HepG2 (cell line): Measurements from ENCODE around the gene ARHGAP5. TPM values are rescaled to one million over a fixed set of nuclear protein-coding genes. Genes with fewer than 3 reads are reported as not detected.

Experiments
- HNRNPH1 ChIP-seq: fragments of 200-400 bp; formaldehyde crosslinking; optimal IDR thresholded peaks from 2 replicates; pipeline ENCODE3; 2017; ENCODE audit warnings: mild to moderate bottlenecking, low read depth, low read length
- HNRNPL ChIP-seq: fragments of 200-400 bp; formaldehyde crosslinking; IDR thresholded peaks from 2 replicates; pipeline ENCODE4 v1.6.1; 2017; ENCODE audit warnings: mild to moderate bottlenecking, low read depth, low read length
- HNRNPLL ChIP-seq: fragments of 200-400 bp; formaldehyde crosslinking; IDR thresholded peaks from 2 replicates; pipeline ENCODE4 v1.6.1; 2017; ENCODE audit warnings: mild to moderate bottlenecking, low read depth, low read length; ENCODE audit not compliant: poor library complexity, severe bottlenecking
- KAT2B ChIP-seq: fragments of 150-350 bp; IDR thresholded peaks from 2 replicates; pipeline ENCODE4 v1.6.1; 2014; ENCODE audit warnings: low read depth, low read length, borderline replicate concordance
- MED8 ChIP-seq: sonication (generic); formaldehyde crosslinking; IDR thresholded peaks from 2 replicates; pipeline ENCODE4 v1.8.1; 2023; ENCODE audit warnings: mild to moderate bottlenecking, missing genetic modification reagents; ENCODE audit not compliant: insufficient replicate concordance
- MEF2D ChIP-seq: sonication (generic); formaldehyde crosslinking; IDR thresholded peaks from 2 replicates; pipeline ENCODE4 v1.5.1; 2020; ENCODE audit warnings: mild to moderate bottlenecking, missing genetic modification reagents
- NFIC ChIP-seq: IDR thresholded peaks from 2 replicates; pipeline ENCODE4 v1.6.1; 2012; ENCODE audit warnings: mild to moderate bottlenecking, low read length, inconsistent platforms
- NFYB ChIP-seq: sonication (generic); formaldehyde crosslinking; IDR thresholded peaks from 2 replicates; pipeline ENCODE4 v1.4.0; 2020; ENCODE audit warnings: missing genetic modification reagents
- NR2F1 ChIP-seq, 2 experiments: fragments of 450-650 bp in 1 of 2; formaldehyde crosslinking in 1 of 2; IDR thresholded peaks; 2 replicates each; pipeline versions ENCODE4 v1.5.0 to v1.6.1; 2016 to 2020; ENCODE audit warnings: mild to moderate bottlenecking in 1 of 2, missing compliant biosample characterization in 1 of 2, missing genetic modification reagents in 1 of 2, moderate library complexity in 1 of 2
- RNF2 ChIP-seq: fragments of 450-650 bp; conservative IDR thresholded peaks from 2 replicates; pipeline ENCODE4 v1.6.1; 2016; ENCODE audit warnings: low read depth
- THAP11 ChIP-seq: IDR thresholded peaks from 2 replicates; pipeline ENCODE4 v1.6.1; 2016; ENCODE audit warnings: missing biosample characterization, missing genetic modification reagents
- ZNF264 ChIP-seq: sonication (generic); formaldehyde crosslinking; IDR thresholded peaks from 2 replicates; pipeline ENCODE4 v1.4.0; 2020; ENCODE audit warnings: missing genetic modification reagents
- ZNF557 ChIP-seq: sonication (generic); formaldehyde crosslinking; IDR thresholded peaks from 2 replicates; pipeline ENCODE4 v1.4.0; 2020; ENCODE audit warnings: missing genetic modification reagents
- ZNF577 ChIP-seq: sonication (generic); formaldehyde crosslinking; IDR thresholded peaks from 2 replicates; pipeline ENCODE4 v1.4.0; 2020; ENCODE audit warnings: mild to moderate bottlenecking, low read depth, missing genetic modification reagents, borderline replicate concordance
- ZNF589 ChIP-seq: sonication (generic); formaldehyde crosslinking; conservative IDR thresholded peaks from 2 replicates; pipeline ENCODE4 v1.8.0; 2022; ENCODE audit warnings: mild to moderate bottlenecking, moderate library complexity, missing genetic modification reagents
- ZNF629 ChIP-seq: sonication (generic); formaldehyde crosslinking; conservative IDR thresholded peaks from 2 replicates; pipeline ENCODE4 v1.5.0; 2020; ENCODE audit warnings: missing genetic modification reagents
- ZNF7 ChIP-seq: IDR thresholded peaks from 2 replicates; pipeline ENCODE4 v1.6.1; 2016; ENCODE audit warnings: missing biosample characterization, missing genetic modification reagents
- ZNF792 ChIP-seq: IDR thresholded peaks from 2 replicates; pipeline ENCODE4 v1.6.1; 2016
- polyA plus RNA-seq, 8 experiments: library from polyadenylated mRNA; depleted of rRNA in 3 of 8; stranded (reverse) in 7 of 8; unstranded in 1 of 8; fragments of >200 nt; fragmentation: Illumina TruSeq in 4 of 8; extraction: Trizol in 4 of 8; gene quantifications; 2 replicates each; pipeline versions ENCODE4 v1.2.1 to v1.2.3, GENCODE V29; 2011 to 2016; ENCODE audit warnings: low read depth in 4 of 8, missing spikeins in 1 of 8, mixed read lengths in 1 of 8; ENCODE audit not compliant: insufficient read depth in 1 of 8
- total RNA-seq, 5 experiments: library from RNA; depleted of rRNA; stranded (reverse); fragments of >200 nt; fragmentation: Illumina TruSeq; extraction: Trizol; gene quantifications; 2 replicates each; pipeline ENCODE4 v1.2.3, GENCODE V29; 2016; ENCODE audit warnings: low read depth in 1 of 5
- TF ChIP-seq, protein P1 (sequence below): sonication (generic); formaldehyde crosslinking; conservative IDR thresholded peaks from 2 replicates; pipeline ENCODE4 v1.4.0; 2020; ENCODE audit warnings: missing genetic modification reagents
- TF ChIP-seq, protein P2 (sequence below): sonication (generic); formaldehyde crosslinking; IDR thresholded peaks from 2 replicates; pipeline ENCODE4 v1.5.0; 2020; ENCODE audit warnings: mild to moderate bottlenecking, missing genetic modification reagents, borderline replicate concordance
- TF ChIP-seq, protein P3 (sequence below): sonication (generic); formaldehyde crosslinking; IDR thresholded peaks from 2 replicates; pipeline ENCODE4 v1.4.0; 2020; ENCODE audit warnings: missing genetic modification reagents
- TF ChIP-seq, protein P4 (sequence below): sonication (generic); formaldehyde crosslinking; IDR thresholded peaks from 2 replicates; pipeline ENCODE4 v1.4.0; 2020; ENCODE audit warnings: missing genetic modification reagents
- TF ChIP-seq, protein P5 (sequence below): sonication (generic); formaldehyde crosslinking; IDR thresholded peaks from 2 replicates; pipeline ENCODE4 v1.8.0; 2022; ENCODE audit warnings: missing genetic modification reagents, mild to moderate bottlenecking, borderline replicate concordance

ARHGAP5 gene
- total and polyA plus RNA-seq, 2 of the 13 experiments (the other 11 are each of a cell fraction or from before 2014, with no cell fraction given): 33.7 to 144 TPM

DNA sequence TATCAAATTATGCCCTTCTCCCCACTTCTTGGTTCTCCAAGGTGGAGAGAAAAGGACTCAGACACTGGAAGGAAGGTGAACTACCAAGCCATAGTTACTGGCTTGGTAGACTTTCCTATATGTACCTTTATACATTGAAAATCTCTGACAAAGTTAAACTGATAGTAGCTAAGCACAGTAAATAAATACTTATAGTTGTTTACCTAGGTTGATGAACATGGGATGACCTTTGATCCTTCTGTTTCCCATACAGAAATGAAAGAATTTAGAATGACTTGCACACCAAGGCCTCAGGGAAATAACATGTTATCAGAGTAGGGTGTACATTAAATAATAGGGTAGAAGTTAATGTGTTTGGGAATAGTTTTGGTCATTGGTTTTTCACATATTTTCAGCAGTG, 6.7 kb downstream of the ARHGAP5 start (continued):
- TF ChIP-seq NR2F1 (CRISPR knock-in tag; IDR thresholded peaks at IDR 0.05) (peak; percentile 56 to 73; a peak in 3 of 4 replicates), MEF2D (CRISPR knock-in tag) (no peak), HNRNPL (no peak), HNRNPLL (no peak), THAP11 (CRISPR knock-in tag) (peak; percentile 43; the same call in 1 of the 2 replicates), ZNF264 (no peak), ZNF589 (CRISPR knock-in tag) (no peak), ZNF629 (CRISPR knock-in tag) (no peak), NFYB (CRISPR knock-in tag) (no peak), MED8 (CRISPR knock-in tag) (no peak), NFIC (no peak), ZNF577 (no peak), ZNF557 (CRISPR knock-in tag) (no peak), ZNF792 (CRISPR knock-in tag) (peak; percentile 79; the same call in 1 of the 2 replicates), RNF2 (no peak), KAT2B (no peak), ZNF7 (CRISPR knock-in tag) (no peak), HNRNPH1 (no peak)
- TF ChIP-seq, protein P1, sequence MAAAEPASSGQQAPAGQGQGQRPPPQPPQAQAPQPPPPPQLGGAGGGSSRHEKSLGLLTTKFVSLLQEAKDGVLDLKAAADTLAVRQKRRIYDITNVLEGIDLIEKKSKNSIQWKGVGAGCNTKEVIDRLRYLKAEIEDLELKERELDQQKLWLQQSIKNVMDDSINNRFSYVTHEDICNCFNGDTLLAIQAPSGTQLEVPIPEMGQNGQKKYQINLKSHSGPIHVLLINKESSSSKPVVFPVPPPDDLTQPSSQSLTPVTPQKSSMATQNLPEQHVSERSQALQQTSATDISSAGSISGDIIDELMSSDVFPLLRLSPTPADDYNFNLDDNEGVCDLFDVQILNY (CRISPR knock-in tag): no peak
- TF ChIP-seq, protein P2, sequence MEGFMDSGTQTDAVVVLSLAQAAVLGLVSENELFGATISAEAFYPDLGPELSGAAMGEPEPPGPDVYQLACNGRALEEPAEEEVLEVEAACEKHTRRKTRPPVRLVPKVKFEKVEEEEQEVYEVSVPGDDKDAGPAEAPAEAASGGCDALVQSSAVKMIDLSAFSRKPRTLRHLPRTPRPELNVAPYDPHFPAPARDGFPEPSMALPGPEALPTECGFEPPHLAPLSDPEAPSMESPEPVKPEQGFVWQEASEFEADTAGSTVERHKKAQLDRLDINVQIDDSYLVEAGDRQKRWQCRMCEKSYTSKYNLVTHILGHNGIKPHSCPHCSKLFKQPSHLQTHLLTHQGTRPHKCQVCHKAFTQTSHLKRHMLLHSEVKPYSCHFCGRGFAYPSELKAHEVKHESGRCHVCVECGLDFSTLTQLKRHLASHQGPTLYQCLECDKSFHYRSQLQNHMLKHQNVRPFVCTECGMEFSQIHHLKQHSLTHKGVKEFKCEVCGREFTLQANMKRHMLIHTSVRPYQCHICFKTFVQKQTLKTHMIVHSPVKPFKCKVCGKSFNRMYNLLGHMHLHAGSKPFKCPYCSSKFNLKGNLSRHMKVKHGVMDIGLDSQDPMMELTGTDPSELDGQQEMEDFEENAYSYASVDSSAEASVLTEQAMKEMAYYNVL (CRISPR knock-in tag): no peak
- TF ChIP-seq, protein P3, sequence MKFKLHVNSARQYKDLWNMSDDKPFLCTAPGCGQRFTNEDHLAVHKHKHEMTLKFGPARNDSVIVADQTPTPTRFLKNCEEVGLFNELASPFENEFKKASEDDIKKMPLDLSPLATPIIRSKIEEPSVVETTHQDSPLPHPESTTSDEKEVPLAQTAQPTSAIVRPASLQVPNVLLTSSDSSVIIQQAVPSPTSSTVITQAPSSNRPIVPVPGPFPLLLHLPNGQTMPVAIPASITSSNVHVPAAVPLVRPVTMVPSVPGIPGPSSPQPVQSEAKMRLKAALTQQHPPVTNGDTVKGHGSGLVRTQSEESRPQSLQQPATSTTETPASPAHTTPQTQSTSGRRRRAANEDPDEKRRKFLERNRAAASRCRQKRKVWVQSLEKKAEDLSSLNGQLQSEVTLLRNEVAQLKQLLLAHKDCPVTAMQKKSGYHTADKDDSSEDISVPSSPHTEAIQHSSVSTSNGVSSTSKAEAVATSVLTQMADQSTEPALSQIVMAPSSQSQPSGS (CRISPR knock-in tag): 0 out of 2 replicates have a peak, but pooled peaks have one; percentile 41
- TF ChIP-seq, protein P4, sequence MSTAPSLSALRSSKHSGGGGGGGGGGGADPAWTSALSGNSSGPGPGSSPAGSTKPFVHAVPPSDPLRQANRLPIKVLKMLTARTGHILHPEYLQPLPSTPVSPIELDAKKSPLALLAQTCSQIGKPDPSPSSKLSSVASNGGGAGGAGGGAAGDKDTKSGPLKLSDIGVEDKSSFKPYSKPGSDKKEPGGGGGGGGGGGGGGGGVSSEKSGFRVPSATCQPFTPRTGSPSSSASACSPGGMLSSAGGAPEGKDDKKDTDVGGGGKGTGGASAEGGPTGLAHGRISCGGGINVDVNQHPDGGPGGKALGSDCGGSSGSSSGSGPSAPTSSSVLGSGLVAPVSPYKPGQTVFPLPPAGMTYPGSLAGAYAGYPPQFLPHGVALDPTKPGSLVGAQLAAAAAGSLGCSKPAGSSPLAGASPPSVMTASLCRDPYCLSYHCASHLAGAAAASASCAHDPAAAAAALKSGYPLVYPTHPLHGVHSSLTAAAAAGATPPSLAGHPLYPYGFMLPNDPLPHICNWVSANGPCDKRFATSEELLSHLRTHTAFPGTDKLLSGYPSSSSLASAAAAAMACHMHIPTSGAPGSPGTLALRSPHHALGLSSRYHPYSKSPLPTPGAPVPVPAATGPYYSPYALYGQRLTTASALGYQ (CRISPR knock-in tag): no peak
- TF ChIP-seq, protein P5, sequence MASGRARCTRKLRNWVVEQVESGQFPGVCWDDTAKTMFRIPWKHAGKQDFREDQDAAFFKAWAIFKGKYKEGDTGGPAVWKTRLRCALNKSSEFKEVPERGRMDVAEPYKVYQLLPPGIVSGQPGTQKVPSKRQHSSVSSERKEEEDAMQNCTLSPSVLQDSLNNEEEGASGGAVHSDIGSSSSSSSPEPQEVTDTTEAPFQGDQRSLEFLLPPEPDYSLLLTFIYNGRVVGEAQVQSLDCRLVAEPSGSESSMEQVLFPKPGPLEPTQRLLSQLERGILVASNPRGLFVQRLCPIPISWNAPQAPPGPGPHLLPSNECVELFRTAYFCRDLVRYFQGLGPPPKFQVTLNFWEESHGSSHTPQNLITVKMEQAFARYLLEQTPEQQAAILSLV (CRISPR knock-in tag): no peak
